Endodermal cell (in vitro differentiated cells): ENCODE measurements around the gene NR2F6. TPM values are rescaled to one million over a fixed set of nuclear protein-coding genes. Genes with fewer than 3 reads are reported as not detected.

ENCODE experiments used
- DNase-seq: peaks from one replicate; pipeline ENCODE4 v3.0.0-alpha.2; 2017
- H3K27ac ChIP-seq: 2 replicates; pipeline ENCODE4 v1.5.1; 2013; ENCODE audit warnings: mild to moderate bottlenecking, low read depth, low read length, moderate library complexity
- H3K27me3 ChIP-seq: 2 replicates; pipeline ENCODE4 v1.6.1; 2013; ENCODE audit warnings: mild to moderate bottlenecking, low read length, moderate library complexity; ENCODE audit not compliant: insufficient read depth, control insufficient read depth, poor library complexity, severe bottlenecking
- H3K36me3 ChIP-seq: 2 replicates; pipeline ENCODE4 v1.7.0; 2013; ENCODE audit warnings: mild to moderate bottlenecking, low read length, moderate library complexity; ENCODE audit not compliant: control insufficient read depth, insufficient read depth
- H3K4me1 ChIP-seq: one replicate; pipeline ENCODE4 v1.7.0; 2013; ENCODE audit warnings: low read length; ENCODE audit not compliant: control insufficient read depth, insufficient read depth
- H3K4me3 ChIP-seq: 2 replicates; pipeline ENCODE4 v1.5.1; 2013; ENCODE audit warnings: mild to moderate bottlenecking, low read length, moderate library complexity
- H3K9ac ChIP-seq: 2 replicates; pipeline ENCODE4 v1.6.1; 2013; ENCODE audit warnings: mild to moderate bottlenecking, low read length, moderate library complexity; ENCODE audit not compliant: poor library complexity, severe bottlenecking; ENCODE audit errors: extremely low read depth
- H3K9me3 ChIP-seq: 2 replicates; pipeline ENCODE4 v1.6.1; 2013; ENCODE audit warnings: mild to moderate bottlenecking, low read length, moderate library complexity; ENCODE audit not compliant: control insufficient read depth
- H3K27ac Mint-ChIP-seq: 2 replicates; pipeline ENCODE4 v1.8.0; 2020; ENCODE audit warnings: mixed read lengths
- H3K27me3 Mint-ChIP-seq: 2 replicates; pipeline ENCODE4 v1.8.0; 2021; ENCODE audit warnings: mild to moderate bottlenecking, mixed read lengths; ENCODE audit not compliant: insufficient read depth
- H3K36me3 Mint-ChIP-seq: 2 replicates; pipeline ENCODE4 v1.8.0; 2020; ENCODE audit warnings: low read depth, mixed read lengths
- H3K4me1 Mint-ChIP-seq: 2 replicates; pipeline ENCODE4 v1.8.0; 2020; ENCODE audit warnings: mixed read lengths
- H3K4me3 Mint-ChIP-seq: 2 replicates; pipeline ENCODE4 v1.8.0; 2020; ENCODE audit warnings: mild to moderate bottlenecking, moderate library complexity, mixed read lengths
- H3K9me3 Mint-ChIP-seq: 2 replicates; pipeline ENCODE4 v1.8.0; 2020; ENCODE audit warnings: mild to moderate bottlenecking, mixed read lengths
- WGBS, 2 experiments: methylation state at CpG; one replicate each; pipeline versions ENCODE4 v1.1.5 to v1.1.7; 2013; ENCODE audit warnings: missing lambda C conversion rate in 2 of 2, mixed read lengths in 1 of 2; ENCODE audit not compliant: insufficient coverage in 1 of 2, insufficient read length in 1 of 2; 5-methylcytosine and 5-hydroxymethylcytosine counted together
- total RNA-seq, 2 donors: library from RNA; stranded (reverse); fragmentation: NEBNext Ultra II Directional in 1 of 2; extraction: Animal tissue kit (Norgen Biotek cat#: 25700) in 1 of 2; gene quantifications; 2 replicates in 1 of 2; 3 replicates in 1 of 2; pipeline ENCODE4 v1.2.1, GENCODE V29; 2021
- TF ChIP-seq, protein P1 (sequence below): fragments of 200-600 bp; sonication (generic); conservative IDR thresholded peaks from 2 replicates; pipeline ENCODE4 v1.5.0; 2021; ENCODE audit warnings: antibody characterized with exemption, mild to moderate bottlenecking

The NR2F6 gene
- total RNA-seq, 2 donors from 2014 or later = 103 to 107 TPM

DNA sequence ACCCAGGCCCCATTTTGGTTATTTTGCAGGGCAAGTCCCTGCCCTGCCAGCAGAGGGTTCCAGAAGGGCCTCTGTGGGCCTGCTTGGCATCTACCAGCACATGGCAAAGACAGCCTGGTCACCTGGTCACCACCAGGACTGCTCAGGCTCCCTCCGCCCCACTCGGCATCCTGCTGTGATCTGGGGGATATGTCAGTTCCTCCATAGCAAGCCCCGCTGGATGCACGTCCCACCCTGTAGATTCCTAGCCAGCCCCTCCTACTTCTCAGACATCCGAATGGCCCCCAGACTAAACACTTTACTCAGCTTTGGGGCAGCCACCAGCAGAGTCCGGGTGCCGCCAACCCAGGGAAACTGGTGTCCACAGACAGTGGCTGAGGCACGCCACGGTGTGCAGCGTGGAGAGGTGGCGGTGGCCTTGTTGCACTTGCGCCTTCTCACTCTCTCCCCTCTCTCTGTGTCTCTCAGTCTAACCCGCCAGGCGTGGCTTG, 62.4 kb downstream of the NR2F6 start:
- no peak overlapping the region for H3K27ac Mint-ChIP-seq

More for the DNA sequence above, 62.4 kb downstream of the NR2F6 start:
- no peaks in the 10 kb centered on the region for H3K27me3 Mint-ChIP-seq
- TF ChIP-seq, protein P1, sequence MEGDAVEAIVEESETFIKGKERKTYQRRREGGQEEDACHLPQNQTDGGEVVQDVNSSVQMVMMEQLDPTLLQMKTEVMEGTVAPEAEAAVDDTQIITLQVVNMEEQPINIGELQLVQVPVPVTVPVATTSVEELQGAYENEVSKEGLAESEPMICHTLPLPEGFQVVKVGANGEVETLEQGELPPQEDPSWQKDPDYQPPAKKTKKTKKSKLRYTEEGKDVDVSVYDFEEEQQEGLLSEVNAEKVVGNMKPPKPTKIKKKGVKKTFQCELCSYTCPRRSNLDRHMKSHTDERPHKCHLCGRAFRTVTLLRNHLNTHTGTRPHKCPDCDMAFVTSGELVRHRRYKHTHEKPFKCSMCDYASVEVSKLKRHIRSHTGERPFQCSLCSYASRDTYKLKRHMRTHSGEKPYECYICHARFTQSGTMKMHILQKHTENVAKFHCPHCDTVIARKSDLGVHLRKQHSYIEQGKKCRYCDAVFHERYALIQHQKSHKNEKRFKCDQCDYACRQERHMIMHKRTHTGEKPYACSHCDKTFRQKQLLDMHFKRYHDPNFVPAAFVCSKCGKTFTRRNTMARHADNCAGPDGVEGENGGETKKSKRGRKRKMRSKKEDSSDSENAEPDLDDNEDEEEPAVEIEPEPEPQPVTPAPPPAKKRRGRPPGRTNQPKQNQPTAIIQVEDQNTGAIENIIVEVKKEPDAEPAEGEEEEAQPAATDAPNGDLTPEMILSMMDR = peak; percentile 44
- H3K4me1 Mint-ChIP-seq = peaks cover 5% of the 10 kb centered on the region
- Histone ChIP-seq H3K4me3 (no peak overlapping the region), H3K9ac (no peak overlapping the region), H3K9me3 (no peaks in the 10 kb centered on the region), H3K27me3 (no peaks in the 10 kb centered on the region), H3K4me1 (no peaks in the 10 kb centered on the region), H3K27ac (no peak overlapping the region), H3K36me3 (peaks cover 26% of the 10 kb centered on the region)
- H3K36me3 Mint-ChIP-seq = peaks cover 41% of the 10 kb centered on the region
- WGBS, 2 experiments = 93% methylated on average over 9 to 14 of the region's 14 CpGs
- no peaks in the 10 kb centered on the region for H3K9me3 Mint-ChIP-seq
- H3K4me3 Mint-ChIP-seq = no peak overlapping the region
- DNase-seq = no peak

Other genes with a start within 250 kb of the NR2F6 start
- 10 to 100 TPM; 19.7 to 22.9 TPM for gene CPAMD8, start 219.1 kb downstream of the NR2F6 start, total RNA-seq
- 10 to 100 TPM; 19.4 to 19.9 TPM for gene HAUS8, start 170.5 kb downstream of the NR2F6 start, total RNA-seq
- gene MYO9B, start 170.1 kb downstream of the NR2F6 start, total RNA-seq = 10 to 100 TPM; 79.4 to 96.8 TPM
- gene USE1, start 30.6 kb downstream of the NR2F6 start, total RNA-seq = 10 to 100 TPM; 17.4 to 18.4 TPM
- gene OCEL1, start 19.7 kb downstream of the NR2F6 start, total RNA-seq = 10 to 100 TPM; 23.1 to 29.1 TPM
- 1 to 10 TPM; 3.8 to 6.2 TPM for gene USHBP1, start 18.8 kb upstream of the NR2F6 start, total RNA-seq
- gene BABAM1, start 21.5 kb upstream of the NR2F6 start, total RNA-seq = 100 to 1,000 TPM; 136 to 151 TPM
- gene ANKLE1, start 36.0 kb upstream of the NR2F6 start, total RNA-seq = 1 to 10 TPM; 4.6 to 9.9 TPM
- gene ABHD8, start 57.5 kb upstream of the NR2F6 start, total RNA-seq = 10 to 100 TPM; 11.6 to 21.1 TPM
- 10 to 100 TPM; 58.1 to 62.2 TPM for gene MRPL34, start 60.0 kb upstream of the NR2F6 start, total RNA-seq
- gene DDA1, start 63.6 kb upstream of the NR2F6 start, total RNA-seq = 10 to 100 TPM; 36.9 to 42.3 TPM
- gene ANO8, start 88.9 kb upstream of the NR2F6 start, total RNA-seq = 10 to 100 TPM; 27.5 to 29.5 TPM
- gene GTPBP3, start 91.6 kb upstream of the NR2F6 start, total RNA-seq = 10 to 100 TPM; 48.7 to 55.7 TPM
- gene PLVAP, start 131.4 kb upstream of the NR2F6 start, total RNA-seq = under 1 TPM in 1 of 2 donors, not detected in 1; 0.44 TPM
- gene CCDC194, start 148.3 kb upstream of the NR2F6 start, total RNA-seq = 1 to 10 TPM; 2.0 to 3.4 TPM
- gene BST2, start 159.7 kb upstream of the NR2F6 start, total RNA-seq = 100 to 1,000 TPM in 1 of 2 donors, 10 to 100 TPM in 1; 50.8 to 147 TPM
- 10 to 100 TPM; 63.1 to 64.8 TPM for gene MVB12A, start 174.1 kb upstream of the NR2F6 start, total RNA-seq
- 1 to 10 TPM; 3.5 to 4.8 TPM for gene TMEM221, start 202.7 kb upstream of the NR2F6 start, total RNA-seq
- not detected for gene NXNL1, start 215.0 kb upstream of the NR2F6 start, total RNA-seq
- gene SLC27A1, start 224.6 kb upstream of the NR2F6 start, total RNA-seq = 10 to 100 TPM; 11.8 to 16.9 TPM